D341Med (cell line): ENCODE data around the gene SNX20.

Experiments used
- DNase-seq: peaks from one replicate; pipeline ENCODE4 v3.0.0; 2012; ENCODE audit warnings: low spot score

The SNX20 gene

DNA sequence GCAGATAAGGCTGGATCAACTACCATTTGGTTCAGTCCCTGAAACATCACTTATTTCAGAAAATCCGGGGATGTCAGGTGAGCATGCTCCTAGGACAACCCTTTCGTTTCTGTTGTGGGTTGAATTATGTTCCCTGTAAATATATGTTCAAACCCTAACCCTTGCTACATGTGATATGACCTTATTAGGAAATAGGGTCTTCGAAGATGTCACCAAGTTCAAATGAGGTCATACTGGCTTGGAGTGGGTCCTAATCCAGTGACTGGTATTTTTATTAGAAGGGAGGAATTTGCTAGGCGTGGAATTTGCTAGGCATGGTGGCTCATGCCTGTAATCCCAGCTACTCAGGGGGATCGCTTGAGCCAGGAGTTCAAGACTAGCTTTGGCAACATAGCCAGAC lies 21.3 kb downstream of the SNX20 start:
- DNase-seq: no peak

DNA sequence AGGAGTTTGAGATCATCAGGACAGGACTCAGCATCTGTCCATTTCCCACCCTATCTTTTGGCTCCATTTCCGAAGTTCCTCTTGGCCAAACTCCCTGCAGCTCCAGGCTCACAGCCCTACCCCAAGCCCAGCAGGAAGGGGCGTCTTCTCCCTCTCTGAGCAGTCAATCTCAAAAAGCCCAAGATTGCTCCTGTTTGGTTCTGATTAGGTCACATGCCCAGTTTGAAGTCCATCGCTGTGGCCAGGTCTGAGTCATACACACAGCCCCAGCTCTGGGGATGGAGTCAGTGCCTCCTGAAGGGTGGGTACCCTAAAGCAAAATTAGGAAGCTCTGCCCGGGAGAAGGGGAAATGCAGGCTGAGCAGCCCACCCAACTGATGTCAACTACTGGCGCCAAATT lies 23.9 kb downstream of the SNX20 start:
- DNase-seq: no peak

DNA sequence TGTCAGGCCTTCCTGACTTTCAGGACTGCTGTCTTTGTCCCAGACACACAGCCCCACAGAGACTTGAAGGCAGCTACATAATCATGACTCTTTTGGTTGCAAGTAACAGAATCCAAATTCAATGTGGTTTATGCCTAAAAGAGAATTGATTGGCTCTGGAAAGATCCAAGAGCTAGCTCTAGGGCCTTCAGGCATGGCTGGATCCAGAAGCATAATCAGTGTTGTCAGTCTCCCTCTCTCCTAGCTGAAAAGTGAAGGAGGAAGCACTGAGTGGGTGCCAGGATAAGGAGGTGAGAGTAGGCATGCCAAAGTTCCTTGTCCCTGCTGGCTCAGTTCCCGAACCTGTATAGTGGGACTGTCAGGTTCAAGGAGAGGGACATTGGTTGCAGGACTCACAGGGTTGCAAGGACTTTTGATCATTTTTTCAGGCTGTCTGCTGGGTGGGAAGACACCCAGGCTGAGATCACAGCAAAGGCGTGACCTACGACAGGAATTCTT lies 25.5 kb downstream of the SNX20 start:
- no peak for DNase-seq

DNA sequence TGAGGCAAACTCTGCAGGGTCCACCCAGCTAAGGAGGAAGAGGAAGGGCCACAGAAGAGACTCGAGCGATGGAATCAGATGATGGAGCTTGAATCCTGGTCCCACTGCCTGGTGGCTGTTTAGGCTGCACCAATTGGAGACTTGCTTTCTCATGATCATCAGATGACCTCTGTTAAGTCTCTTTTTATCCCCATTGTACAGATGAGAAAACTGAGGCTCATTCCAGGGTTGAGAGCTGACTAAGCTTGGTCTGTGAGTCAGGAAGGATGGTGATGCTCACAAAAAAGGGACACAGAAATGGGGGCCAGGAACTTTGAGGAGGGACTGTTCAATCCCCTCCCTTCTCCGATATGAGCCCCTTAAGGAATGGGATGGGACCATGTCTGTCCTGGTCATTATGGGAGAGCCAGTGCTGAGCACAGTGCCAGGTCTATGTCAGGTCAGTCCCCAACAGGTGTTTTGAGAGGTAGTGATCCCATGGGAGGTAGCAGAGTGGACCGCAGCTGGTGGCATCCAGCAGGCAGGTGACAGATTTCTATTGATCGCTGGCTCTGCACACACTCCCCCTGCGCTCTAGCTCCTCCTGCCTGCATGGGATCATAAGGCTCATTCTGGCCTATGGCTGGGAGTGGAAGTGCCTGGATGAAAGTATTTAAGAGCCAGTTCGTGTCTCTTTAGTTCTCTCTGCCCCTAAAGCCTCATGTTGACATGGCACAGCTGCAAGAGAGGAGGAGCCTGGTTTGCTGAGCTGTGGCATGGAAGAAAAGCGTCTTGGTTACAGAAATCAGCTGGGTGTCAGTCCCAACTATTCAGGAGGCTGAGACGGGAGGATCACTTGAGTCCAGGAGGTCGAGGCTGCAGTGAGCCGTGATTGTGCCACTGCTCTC lies 27.2 kb downstream of the SNX20 start:
- no peak for DNase-seq

DNA sequence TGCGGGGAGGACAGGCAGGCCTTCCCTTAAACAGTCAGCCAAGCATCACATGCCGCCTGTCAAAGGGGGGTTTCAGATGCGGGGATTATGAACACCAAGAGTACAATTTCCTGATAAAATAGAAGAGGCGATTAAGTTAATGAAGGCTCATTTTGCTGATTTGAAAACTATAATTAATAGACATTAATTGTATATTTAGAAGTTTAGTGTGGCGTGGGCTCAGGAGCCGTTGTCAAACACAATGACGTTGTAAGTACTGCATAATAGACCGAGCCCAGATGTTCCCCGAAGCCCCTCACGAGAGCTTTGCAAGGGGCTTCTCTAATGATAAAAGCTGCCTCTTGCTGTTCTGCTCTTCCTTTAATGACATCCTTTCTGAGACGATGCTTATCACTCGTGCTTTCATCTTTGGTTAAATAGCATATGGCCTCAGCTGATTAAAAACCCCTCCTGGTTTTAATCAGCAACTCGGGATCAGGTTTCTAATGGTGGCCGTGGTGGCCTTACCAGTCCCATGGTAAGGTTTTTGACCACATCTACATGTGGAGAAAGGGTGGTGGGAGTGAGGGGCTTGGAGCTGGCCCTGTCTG lies 28.2 kb downstream of the SNX20 start:
- no peak for DNase-seq

DNA sequence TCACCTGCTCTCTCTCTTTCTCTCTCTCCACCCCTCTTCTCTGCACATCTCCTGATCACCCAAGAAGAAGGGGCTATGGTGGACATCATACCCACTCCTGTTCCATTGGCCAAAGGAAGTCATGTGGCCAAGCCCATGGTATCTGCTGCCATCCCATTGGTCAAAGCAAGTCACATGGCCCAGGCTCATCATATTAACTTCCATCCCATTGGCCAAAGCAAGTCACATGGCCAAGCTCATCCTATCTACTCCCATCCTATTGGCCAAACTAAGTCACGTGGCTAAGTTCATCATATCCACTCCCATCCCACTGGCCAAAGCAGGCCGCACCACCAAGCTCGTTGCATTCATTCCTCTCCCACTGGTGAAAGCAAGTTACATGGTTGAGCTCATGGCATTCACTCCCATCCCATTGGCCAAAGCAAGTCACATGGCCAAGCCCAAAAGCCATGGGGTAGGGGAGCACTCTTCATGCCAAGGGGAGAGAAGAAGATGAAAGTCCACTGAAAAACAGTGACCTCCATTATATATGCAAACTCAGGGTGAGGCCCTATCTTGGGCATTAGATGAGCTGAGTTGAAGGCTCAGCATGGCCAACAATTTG lies 29.2 kb downstream of the SNX20 start:
- no peak for DNase-seq

DNA sequence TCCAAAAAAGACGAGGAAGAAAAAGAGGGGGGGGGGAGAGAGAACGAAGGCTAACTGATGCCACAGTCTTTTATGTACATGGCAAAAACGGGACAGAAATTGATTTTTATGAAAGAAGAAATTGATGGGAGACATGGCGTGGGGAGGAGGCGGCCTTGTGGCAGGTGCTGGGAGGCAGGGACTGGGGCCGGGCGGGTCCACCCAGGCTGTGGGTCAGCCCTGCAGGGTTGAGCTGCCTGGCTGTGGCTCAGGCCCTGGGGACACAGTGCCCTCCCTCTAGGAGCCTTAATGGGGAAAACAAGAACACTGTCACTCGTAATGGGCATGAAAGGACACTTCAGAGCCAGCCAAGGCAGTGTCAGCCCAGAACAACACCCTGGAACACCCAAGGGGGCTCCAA lies 34.8 kb downstream of the SNX20 start:
- DNase-seq: no peak

DNA sequence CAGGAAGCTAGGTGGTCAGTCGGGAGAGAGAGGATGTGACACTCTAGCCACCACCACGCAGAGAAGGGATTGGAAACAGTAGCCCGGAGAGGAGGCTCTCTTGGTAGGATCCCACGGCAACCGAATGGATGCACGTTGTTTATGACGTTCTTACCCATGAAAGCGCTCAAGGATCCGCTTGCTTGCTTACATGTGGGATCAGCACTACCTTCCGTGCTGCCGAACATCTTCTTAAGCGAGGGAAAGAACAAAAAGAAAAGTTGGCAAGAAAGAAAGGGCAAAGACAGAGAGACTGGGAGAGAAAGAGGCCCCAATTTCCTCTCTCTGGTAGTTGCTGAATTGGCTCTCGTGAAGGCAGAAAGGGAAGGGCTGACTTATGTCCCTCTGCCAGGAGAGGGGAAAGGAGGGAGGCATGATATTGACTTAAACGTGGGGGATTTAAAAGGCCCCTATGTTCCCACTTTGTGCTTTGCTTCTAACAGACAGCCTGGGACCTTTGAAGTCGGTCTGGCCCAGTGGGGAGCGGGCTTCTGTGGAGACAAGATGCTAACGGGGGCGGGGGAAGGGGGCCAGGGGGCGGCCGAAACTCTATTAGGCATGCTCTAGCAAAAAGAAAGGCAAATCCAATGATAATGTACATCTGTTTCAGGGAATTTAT lies 35.4 kb downstream of the SNX20 start:
- DNase-seq: no peak

DNA sequence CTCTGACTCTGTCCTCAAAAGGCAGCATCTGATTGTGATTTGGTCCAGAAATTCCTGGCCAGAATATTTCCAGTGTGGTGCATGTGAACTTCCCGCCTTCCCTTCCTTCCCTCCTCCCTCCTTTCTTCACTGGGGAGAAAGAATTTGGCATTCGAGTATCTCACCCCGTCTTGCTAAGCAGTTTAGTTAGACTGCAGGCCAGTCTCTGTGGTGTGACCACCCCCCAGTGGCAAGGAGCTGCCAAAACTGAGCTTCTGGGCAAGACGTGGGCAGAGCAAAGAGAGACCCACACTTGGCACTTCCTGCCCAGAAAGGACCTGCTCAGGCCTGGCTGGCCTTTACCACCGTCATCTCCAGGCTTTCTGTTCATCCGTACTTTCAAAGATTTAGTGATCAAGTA lies 36.4 kb downstream of the SNX20 start:
- DNase-seq: peak; percentile 67

DNA sequence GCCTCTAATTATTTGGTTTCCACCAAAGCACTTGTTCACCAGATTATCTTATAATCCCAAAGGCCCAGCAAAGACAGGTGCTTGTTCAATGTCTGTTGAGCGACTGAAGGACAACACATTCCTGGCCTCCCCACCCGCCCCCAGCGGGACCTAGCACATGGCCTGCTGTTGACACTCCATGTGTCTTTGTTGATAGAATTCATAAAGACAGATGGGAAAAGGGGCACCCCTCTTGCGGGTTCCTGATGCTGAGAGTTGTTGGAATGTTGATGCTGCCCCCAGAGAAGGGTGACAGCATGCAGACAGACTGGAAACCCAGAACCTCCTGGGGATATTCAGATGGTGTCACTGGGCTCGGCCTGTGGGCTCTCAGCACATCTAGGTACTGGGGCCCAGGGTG lies 36.9 kb downstream of the SNX20 start:
- DNase-seq: no peak

DNA sequence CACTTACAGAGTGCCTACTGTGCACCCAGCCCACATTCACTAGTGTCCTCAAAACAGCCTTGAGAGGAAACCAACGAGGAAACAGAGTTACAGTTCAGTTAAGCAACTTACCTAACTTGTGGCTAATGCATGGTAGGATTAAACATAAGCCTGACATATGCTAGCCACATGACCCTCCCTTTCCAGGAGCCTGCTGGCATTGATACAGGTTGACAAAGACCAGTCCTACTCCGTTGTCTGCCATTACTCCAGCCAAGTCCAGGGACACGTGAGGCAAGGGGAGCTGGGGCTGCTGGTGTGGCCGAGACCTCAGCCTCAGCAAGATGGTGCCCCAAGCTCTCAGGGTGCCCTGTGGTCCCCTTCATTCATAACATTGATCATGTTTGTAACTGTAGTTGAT lies 37.9 kb downstream of the SNX20 start:
- DNase-seq: no peak

DNA sequence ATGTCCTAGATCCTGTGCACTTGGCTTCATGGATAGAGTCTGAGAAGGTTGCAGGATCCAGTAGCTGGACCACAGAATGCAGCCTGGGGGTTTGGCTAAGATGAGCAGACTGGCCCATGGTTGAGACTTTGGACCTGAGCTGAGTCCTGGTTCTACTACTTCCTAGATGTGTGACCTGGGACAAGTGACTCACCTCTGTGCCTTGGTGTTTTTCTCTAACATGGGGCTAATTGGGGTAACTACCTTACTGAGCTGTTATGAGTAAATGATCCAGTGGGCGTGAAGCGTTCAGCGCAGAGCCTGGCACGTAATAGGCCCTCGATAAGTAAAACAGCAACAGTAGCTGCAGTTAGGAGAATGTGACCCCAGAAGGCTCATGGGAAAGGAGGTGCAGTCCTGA lies 38.8 kb downstream of the SNX20 start:
- DNase-seq: no peak

DNA sequence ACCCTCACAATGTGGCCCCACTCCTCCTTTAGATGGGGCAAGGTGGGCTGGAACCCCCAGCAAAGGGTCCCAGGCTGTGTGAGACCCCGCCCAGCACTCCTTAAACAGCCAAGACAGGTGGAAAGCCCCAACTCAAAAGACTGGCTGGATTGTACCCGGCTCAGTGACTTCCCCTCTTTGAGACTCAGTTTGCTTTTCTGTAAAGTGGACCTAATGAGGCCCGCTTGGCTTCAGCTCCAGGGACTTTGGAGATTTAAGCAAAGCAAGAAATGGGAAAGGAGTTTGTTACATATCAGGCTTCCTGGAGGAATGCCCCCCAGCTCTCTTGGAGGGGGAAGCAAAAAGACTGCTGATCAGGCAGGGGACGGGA lies 39.3 kb downstream of the SNX20 start:
- DNase-seq: no peak

DNA sequence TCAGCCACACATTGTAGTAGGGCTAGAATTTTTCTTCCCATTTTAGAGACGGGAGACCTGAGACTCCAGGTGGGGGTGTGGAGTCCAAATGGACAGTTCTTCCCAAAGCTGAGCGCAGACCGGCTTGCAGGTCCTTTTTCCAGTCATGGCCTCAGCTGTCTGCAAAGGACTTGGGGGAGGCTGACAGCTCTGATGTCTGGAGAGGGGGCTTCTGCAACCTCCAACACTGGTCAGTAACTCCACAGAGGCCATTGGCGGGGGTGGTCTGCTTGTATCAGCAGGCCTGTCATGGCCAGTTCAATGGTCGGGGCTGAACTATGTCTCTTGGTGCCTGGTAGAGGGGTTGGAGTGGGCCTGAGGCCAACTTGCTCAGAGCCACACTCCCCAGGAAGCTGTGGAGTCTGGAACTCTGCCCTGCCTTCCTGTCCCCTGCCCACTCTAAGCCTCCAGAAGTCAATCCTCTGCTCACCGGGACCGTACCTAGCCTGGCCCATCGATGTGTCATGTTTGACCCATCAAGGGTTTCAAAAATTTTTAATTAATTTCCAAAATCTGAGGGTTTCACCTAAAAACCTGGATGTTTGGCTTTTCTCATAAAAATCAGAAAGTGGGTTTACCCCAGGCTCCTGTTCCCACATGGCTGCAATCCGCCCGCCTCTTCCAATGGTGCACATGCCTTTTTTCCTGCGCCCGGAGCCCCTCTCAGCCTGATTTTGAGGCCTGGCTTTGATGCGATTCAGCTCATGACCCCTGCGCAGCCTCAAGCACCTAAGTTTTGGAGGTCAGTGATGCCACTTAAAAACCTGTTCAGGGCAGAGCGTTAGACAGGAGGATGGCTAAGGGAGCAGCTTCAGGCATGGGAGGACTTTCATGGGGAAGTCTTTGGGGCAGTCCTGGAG lies 39.9 kb downstream of the SNX20 start:
- DNase-seq: no peak

DNA sequence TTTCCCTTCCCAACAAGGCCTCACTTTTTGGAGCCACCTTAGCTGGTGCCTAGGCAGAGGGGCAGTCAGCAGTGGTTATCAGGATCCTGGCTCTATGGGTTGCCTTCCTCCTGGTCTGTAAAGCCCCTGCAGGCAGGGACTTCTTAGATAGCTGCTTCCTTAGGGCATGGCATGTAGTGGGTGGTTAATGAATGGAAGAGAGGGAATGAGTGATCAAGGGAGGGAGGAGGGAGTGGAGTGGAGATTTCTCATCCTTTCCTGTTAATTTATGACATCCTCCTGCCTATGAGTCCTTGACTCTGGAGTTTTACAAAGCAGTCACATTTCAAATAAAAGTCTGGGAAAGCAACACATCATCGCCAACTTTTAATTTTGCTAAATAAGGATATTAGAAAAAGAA lies 40.7 kb downstream of the SNX20 start:
- DNase-seq: no peak

DNA sequence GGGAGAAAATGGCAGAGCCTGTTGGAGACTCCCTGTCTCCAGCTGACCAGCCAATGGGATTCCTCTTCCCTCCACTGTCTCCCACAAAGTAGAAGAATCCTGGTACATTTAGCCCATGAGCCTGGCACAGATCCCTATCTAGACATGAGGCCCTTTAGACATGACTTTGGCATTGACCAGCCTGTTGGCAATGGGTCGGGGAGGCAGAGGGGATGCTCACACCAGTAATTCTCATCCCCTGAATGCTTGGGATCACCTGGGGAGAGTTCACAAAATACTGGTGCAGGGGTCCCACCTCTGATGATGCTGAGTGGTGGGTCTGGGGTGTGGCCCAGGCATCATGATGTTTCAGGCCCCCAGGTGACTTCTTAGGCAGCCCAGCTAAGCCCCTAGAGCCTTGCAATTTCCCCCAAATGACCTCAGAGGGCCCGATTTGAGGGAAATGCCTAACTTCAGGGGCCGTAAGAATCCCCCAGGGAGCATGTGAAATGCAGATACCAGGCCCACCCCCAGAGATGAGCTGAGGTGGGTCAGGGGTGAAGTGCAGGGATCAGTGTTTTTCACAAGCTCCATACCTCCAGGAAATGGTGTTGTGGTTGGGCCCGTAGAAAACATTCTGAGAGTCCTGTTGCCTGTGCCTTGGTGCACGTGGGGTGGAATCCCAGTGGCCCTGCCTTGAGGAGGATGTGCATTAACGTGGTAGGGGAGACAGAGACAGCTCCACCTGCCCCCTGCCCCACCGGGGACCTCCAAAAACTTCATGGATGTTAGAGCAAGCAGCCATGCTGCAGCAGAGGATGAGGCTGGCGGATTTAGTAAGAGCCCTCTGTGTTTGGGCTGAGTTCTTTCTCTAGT lies 42.1 kb downstream of the SNX20 start:
- DNase-seq: no peak

DNA sequence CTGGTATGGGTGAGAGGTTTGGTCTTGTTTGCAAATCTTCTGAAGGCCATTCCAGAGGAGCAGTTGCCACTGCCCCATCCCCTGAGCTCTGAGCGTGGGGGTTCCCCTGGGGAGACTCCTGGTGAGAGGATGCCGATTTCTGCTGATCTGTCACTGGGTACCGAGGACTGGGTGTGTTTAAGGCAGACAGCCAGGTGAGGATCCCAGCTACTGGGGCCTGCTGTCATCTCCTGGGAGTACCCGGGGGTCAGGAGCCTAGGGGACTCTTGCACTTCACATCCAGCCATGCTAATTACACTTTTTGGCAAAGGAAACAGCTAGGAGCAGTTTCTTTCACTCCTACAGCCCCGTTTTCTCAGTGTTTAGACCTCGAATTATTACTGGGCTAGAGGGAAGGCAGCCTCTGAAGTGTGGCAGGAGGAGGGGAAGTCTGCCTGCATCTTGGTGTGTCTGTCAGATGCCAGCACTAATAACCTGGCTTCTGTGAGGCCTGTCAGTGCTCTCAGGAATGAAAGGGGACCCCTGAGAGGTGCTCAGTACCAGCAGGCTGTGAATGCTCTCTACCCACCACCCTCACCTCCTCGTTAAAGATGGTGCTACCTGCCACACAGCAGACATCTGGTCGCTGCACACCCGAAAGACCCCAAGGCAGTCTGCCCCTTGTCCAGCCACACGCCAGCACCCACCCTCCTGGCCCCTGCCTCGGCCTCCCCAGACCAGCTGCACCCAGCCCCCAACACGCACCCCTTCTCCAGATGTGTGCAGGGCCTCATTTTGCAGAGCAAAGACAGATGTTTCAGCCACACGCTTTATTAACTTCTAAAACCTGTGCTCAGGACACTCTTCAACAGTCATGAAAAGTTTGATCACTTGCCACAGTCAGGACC lies 43.2 kb downstream of the SNX20 start:
- no peak for DNase-seq

DNA sequence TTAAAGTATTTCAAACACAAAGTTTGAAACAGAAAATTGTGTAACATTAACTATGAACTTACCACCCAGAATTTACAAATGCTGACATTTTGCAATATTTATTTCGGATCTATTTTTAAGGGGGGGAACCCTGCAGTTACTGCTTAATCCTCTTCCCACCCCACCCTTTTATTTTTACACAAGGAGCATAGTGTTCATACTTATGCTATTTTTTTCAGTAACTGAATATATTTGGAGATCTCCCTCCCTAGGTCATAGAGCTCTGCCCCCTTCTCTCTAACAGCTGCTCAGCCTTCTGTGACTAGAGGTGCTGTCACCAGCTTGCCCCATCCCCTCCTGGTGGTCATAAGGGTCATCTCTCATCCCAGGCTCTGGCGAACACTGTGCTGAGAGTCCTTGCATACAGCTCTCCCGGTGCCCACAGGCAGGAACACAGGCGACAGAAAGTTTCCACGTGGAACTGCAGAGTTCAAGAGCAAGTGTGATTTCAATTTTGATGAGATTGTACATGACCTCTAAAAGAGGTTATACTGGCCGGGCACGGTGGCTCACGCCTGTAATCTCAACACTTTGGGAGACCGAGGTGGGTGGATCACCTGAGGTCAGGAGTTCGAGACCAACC lies 44.2 kb downstream of the SNX20 start:
- no peak for DNase-seq
